ENCODE data around the gene ZNF221. TPM values are rescaled to one million over a fixed set of nuclear protein-coding genes. Genes with fewer than 3 reads are reported as not detected.
A peak's percentile ranks its signal among the peaks of the same experiment; 100 is the strongest.

ZNF221 gene
- total RNA-seq (1 to 10 TPM; 2.9 to 3.5 TPM), polyA plus RNA-seq (under 1 TPM; 0.30 to 0.51 TPM)

DNA sequence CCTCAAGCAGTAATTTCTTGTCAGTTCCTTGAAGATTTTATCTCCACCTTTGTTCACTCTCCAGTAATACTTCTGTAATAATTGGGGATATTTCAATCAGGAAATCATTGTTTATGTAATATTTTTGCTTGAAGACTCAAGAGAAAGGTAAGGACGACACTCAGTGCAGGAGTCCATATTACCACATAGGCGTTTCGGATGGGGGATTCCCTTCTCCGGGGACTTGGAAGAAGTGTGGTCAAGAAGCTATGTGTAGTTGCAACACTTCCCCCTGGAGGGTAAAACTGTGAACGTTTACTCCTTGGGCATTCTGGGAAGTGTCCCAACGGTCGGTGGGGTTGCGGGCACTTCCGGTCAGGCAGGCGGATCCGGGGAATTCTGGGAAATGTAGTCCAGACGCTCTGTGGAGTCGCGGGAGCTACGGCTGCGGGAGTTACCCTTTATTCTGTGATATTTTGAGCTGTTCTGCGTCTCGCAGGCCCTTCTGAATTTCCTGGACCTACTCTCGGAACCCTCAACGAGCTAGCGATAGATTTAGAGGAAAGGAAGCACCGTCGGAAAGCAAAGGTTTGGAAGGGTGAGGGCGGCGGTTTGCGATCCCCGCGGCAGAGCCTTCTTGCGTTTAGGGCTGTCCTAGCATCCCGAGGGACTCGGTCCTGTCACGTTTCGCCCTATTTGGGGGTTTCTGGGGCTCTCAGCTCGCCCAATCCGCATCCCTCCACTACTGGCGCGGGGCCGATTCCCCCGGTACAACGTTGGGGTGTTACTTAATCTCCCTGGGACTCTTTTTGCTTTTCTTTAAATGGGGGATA lies at the start of gene ZNF221:
Gene ZNF221, plus strand, starts transcription at position 395 of the 812 bp plus-strand sequence. CDS start 11,499 bp downstream, outside the sequence.
- Histone ChIP-seq H3K36me3 (ENCODE audit: control insufficient read depth in 4 of 4, insufficient read depth in 3 of 4, low read depth in 1 of 4, low read length in 3 of 4) (peaks cover 0 to 11% (median 4%) of the 10 kb centered on the region in 4 donors), H3K9me3 (ENCODE audit: control insufficient read depth in 4 of 4, low read length in 3 of 4) (peaks cover 13 to 40% (median 38%) of the 10 kb centered on the region in 4 donors), H3K4me1 (ENCODE audit: control insufficient read depth in 4 of 4, insufficient read depth in 4 of 4, low read length in 3 of 4) (peaks cover 0 to 4% (median 2%) of the 10 kb centered on the region in 4 donors), H3K27me3 (ENCODE audit: control insufficient read depth in 4 of 4, insufficient read depth in 4 of 4, low read length in 3 of 4) (no peaks in the 10 kb centered on the region), H3K9ac (ENCODE audit: low read depth in 1 of 2, low read length in 2 of 2) (peak within 1 kb of the TSS; percentile 56 to 75), H3K27ac (ENCODE audit: low read depth in 1 of 2, low read length in 2 of 2) (no peak within 1 kb of the TSS), H3K4me3 (ENCODE audit: low read depth in 1 of 3, low read length in 3 of 3) (peak within 1 kb of the TSS; percentile 63 to 96 (median 91))
- under 1% methylated on average over 40 of the region's 40 CpGs for WGBS
- peak; percentile 85 for DNase-seq (ENCODE audit: low spot score)
- TF ChIP-seq TAF1 (conservative IDR thresholded peaks at IDR 0.05) (no peak), HNF4G (IDR thresholded peaks at IDR 0.05) (no peak), RAD21 (IDR thresholded peaks at IDR 0.05) (peak; percentile 57 to 65), FOXA1 (IDR thresholded peaks at IDR 0.05) (no peak), HNF4A (conservative IDR thresholded peaks at IDR 0.05) (peak; percentile 52 to 71), RXRA (IDR thresholded peaks at IDR 0.05) (peak; percentile 60 to 73), EGR1 (IDR thresholded peaks at IDR 0.05; ENCODE audit: low read depth in 2 of 2) (peak; percentile 74 to 89), GABPA (IDR thresholded peaks at IDR 0.05 in 1 of 2, conservative IDR thresholded peaks at IDR 0.05 in 1 of 2) (peak; percentile 91 to 99), JUND (IDR thresholded peaks at IDR 0.05) (peak; percentile 31 to 42), NR2F2 (IDR thresholded peaks at IDR 0.05) (peak; percentile 59), SP1 (IDR thresholded peaks at IDR 0.05) (peak; percentile 47), YY1 (IDR thresholded peaks at IDR 0.05) (peak; percentile 92), FOXA2 (IDR thresholded peaks at IDR 0.05) (no peak)
- TF ChIP-seq, protein P1, sequence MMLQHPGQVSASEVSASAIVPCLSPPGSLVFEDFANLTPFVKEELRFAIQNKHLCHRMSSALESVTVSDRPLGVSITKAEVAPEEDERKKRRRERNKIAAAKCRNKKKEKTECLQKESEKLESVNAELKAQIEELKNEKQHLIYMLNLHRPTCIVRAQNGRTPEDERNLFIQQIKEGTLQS (IDR thresholded peaks at IDR 0.05) = no peak
- TF ChIP-seq, protein P2, sequence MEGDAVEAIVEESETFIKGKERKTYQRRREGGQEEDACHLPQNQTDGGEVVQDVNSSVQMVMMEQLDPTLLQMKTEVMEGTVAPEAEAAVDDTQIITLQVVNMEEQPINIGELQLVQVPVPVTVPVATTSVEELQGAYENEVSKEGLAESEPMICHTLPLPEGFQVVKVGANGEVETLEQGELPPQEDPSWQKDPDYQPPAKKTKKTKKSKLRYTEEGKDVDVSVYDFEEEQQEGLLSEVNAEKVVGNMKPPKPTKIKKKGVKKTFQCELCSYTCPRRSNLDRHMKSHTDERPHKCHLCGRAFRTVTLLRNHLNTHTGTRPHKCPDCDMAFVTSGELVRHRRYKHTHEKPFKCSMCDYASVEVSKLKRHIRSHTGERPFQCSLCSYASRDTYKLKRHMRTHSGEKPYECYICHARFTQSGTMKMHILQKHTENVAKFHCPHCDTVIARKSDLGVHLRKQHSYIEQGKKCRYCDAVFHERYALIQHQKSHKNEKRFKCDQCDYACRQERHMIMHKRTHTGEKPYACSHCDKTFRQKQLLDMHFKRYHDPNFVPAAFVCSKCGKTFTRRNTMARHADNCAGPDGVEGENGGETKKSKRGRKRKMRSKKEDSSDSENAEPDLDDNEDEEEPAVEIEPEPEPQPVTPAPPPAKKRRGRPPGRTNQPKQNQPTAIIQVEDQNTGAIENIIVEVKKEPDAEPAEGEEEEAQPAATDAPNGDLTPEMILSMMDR (IDR thresholded peaks at IDR 0.05; ENCODE audit: low read depth, low read length, missing input control) = peak; percentile 26
- TF ChIP-seq, protein P3, sequence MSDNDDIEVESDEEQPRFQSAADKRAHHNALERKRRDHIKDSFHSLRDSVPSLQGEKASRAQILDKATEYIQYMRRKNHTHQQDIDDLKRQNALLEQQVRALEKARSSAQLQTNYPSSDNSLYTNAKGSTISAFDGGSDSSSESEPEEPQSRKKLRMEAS (IDR thresholded peaks at IDR 0.05) = peak; percentile 94
- TF ChIP-seq, protein P4, sequence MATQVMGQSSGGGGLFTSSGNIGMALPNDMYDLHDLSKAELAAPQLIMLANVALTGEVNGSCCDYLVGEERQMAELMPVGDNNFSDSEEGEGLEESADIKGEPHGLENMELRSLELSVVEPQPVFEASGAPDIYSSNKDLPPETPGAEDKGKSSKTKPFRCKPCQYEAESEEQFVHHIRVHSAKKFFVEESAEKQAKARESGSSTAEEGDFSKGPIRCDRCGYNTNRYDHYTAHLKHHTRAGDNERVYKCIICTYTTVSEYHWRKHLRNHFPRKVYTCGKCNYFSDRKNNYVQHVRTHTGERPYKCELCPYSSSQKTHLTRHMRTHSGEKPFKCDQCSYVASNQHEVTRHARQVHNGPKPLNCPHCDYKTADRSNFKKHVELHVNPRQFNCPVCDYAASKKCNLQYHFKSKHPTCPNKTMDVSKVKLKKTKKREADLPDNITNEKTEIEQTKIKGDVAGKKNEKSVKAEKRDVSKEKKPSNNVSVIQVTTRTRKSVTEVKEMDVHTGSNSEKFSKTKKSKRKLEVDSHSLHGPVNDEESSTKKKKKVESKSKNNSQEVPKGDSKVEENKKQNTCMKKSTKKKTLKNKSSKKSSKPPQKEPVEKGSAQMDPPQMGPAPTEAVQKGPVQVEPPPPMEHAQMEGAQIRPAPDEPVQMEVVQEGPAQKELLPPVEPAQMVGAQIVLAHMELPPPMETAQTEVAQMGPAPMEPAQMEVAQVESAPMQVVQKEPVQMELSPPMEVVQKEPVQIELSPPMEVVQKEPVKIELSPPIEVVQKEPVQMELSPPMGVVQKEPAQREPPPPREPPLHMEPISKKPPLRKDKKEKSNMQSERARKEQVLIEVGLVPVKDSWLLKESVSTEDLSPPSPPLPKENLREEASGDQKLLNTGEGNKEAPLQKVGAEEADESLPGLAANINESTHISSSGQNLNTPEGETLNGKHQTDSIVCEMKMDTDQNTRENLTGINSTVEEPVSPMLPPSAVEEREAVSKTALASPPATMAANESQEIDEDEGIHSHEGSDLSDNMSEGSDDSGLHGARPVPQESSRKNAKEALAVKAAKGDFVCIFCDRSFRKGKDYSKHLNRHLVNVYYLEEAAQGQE (IDR thresholded peaks at IDR 0.05) = peak; percentile 27
- TF ChIP-seq, protein P5, sequence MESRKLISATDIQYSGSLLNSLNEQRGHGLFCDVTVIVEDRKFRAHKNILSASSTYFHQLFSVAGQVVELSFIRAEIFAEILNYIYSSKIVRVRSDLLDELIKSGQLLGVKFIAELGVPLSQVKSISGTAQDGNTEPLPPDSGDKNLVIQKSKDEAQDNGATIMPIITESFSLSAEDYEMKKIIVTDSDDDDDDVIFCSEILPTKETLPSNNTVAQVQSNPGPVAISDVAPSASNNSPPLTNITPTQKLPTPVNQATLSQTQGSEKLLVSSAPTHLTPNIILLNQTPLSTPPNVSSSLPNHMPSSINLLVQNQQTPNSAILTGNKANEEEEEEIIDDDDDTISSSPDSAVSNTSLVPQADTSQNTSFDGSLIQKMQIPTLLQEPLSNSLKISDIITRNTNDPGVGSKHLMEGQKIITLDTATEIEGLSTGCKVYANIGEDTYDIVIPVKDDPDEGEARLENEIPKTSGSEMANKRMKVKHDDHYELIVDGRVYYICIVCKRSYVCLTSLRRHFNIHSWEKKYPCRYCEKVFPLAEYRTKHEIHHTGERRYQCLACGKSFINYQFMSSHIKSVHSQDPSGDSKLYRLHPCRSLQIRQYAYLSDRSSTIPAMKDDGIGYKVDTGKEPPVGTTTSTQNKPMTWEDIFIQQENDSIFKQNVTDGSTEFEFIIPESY (IDR thresholded peaks at IDR 0.05) = peak; percentile 95

All from liver (tissue), 9 donors.